Head of caudate nucleus (tissue), 42 donors: ENCODE results near the gene MASP1.

Source experiments
- DNase-seq, 42 donors: peaks; one replicate each; pipeline versions ENCODE4 v3.0.0 to v3.0.0-alpha.2; 2020 to 2021; ENCODE audit warnings: mixed read lengths in 7 of 42
- intact Hi-C: fragments of 100-400 bp; cut with DNase I; formaldehyde crosslinking; loops from one replicate; pipeline ENCODE4 v1.15.0; 2022

Gene MASP1

DNA sequence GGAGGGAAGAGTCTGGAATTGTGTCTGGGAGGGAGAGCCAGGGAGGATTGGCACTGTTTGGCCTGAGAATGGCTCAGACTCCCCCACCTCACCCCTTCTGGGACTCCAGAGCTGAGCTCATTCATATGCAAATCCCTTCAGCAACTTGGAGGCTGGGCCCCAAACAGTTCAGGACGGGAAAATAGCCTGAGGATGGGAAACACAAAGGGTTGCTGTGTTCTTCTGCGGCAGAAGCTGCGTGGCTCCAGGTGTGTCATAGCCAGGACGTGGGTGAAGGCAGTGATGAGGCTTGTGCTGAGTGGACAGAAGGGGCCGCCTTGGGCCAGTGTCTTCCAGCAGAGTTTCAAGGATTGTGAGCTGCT, 16.6 kb downstream of the MASP1 start:
- intact Hi-C loops: no loop called here
- peak in 16 of 42 donors; percentile 15 to 73 (median 34) for DNase-seq

DNA sequence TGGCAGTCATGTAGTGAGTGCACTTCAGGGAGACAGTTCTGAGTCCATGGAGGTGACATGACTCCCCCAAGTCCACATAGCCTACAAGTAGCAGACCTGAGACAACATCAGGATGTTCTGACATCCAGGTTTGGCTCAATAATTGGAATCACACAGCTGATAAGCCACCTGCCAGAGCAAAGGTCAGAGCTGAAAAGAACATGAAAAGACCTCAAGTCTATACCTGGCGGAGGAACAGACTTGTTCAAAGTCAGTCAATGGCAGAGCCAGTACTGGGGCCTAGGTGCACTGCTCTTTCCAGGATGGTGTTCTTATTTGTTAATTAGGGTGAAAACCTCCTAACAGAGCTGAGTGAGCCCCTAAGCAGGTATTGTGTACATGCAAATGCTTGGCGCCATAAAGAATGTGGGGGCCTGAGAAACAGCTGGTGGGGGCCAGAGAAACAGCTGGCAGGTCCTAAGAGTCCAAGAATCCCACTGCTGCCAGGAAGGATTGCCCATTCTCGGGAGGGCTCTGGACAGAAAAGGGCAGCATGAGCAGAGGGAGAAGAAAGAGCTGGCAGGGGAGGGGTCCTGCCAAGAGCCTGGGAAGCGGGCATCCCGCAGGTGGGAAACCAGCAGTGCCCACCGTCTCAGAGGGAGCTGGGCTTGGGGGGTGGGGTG, 17.1 kb downstream of the MASP1 start:
- intact Hi-C loops: no loop called here
- DNase-seq: no peak

DNA sequence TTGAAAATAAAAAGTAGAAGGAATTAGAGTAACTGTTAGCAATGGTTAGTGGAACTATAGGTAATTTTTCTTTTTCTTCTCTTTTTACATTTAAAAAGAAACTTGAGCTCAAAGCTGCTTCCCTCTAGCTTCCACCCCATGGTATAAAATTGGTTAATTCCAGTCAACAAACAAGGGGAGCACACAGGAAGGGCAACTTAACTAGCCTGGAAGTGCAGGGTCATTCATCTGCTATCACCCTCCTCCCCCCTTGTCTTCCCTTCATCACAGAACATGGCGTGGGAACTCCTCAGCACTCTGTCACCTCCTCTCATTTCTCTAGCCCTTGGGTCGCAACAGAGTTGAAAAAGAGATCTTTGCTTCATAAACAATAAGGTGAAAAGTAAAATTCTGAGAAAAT, 20.0 kb downstream of the MASP1 start:
- intact Hi-C loops: no loop called here
- no peak for DNase-seq

DNA sequence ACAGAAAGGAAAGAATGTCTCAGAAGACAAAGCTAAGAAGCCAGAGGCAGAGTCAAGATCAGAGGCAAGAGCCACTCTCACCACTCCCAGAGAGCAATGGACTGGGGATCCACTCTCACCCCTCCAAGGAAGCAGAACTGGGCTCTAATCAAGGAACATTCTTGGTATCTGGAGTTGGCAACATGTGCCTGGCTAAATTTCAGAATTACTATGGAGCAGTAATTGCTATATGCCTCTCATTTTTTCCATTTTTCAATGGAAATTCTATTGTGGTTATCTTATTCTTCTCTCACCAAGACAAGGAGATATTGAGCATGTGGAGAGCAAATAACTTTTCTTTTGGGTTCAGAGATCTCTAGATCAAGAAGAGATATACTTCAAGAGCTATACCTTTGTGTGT, 22.1 kb downstream of the MASP1 start:
- no peak for DNase-seq
- intact Hi-C loops: no loop called here

DNA sequence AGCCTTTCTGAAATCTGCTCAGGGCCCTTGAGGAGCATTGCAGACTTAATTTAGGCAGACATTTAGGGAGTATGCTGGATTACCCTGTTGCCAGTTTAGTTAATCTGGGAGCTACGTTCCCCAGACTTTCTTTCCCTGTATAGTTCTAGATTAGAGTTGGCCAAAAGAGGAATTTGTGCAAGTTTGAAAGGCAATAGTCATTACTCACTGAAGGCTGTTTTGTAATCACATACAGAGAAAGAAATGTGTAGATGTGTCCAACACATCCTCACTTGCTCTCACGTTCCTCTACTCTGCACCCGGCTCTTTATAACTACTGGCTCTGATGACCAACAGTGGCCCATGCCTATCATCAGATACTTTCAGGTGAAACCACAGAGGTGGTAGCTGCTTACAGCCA, 24.2 kb downstream of the MASP1 start:
- intact Hi-C loops: no loop called here

DNA sequence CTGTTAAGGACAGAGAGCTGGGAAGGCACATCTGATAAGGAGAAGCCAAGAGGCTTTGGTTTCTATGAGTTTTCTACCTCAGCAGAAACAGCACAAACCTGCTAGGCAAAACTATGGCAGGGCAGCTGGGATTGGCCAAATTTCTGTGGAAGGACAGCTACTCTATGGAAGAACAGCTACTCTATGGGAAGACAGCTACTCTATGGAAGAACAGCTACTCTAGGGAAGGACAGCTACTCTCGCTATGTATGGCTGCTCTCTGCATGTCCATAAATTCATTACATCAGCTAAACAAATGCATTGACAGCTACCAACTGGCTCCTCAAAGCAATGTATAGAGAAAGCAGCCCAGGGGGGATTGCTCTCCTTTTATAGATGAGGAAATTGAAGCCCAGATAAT, 24.8 kb downstream of the MASP1 start:
- DNase-seq: no peak
- intact Hi-C loops: no loop called here

More for the DNA sequence above, 24.2 kb downstream of the MASP1 start:
- DNase-seq: no peak

DNA sequence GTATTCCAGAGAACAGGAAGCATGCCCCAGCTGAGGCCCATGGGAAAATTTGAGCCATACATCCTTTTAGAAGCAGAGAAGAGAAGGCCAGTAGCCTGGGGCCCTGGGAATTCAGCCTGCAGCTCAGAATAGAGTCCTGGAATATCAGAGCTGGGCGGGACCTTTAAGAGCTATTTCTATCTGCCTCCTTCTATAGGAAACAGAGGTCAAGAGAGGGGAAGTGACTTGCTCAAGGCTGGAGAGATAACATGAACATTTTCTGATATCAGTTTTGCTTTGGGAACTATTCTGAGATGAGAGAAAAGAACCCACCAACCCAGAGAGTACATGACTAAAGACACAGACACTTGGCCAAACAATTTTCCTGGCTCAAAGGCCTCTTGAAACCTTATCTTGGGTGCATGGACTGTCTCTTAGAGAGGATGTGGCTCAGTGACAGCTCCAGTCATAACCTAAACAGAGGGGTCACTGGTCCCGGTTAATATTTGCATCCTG, 26.0 kb downstream of the MASP1 start:
- intact Hi-C loops: no loop called here
- no peak for DNase-seq

DNA sequence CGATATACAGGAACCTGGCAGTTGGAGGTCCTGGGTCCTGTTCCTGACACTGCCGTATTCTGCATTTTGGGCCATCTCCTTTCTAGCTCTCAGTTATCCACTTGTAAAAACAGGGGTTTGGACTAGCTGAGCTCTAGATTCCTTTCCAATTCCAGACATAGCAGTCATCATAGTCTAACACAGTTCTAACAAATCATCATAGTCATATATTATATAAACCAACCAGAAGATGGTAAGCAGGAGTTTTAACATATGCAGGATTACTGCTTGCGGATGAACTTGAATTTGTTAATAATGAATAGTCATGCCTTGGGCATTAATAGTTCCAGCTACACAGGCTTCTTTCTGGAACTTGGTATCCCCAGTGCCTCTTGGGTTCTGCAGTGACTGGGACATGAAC, 26.6 kb downstream of the MASP1 start:
- DNase-seq: no peak
- intact Hi-C loops: no loop called here

DNA sequence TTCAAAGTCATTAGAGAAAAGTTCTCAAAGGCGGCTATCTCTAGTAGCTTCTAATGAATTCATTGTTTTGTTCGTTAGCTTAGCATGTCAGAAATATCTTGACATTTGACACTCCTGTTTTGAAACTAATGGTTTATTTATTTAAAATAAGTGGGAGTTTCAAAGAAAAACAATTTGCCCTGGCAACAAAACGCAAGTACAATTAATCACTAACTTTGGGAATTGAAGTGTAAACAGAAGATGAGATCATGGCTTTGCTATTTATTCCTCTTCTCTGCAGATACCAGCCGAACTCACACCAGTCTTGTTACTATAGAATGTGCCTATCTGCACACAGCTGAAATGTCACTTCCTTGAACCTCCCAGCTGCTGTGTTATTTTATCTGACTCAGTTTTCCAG, 27.5 kb downstream of the MASP1 start:
- intact Hi-C loops: no loop called here
- DNase-seq: no peak

DNA sequence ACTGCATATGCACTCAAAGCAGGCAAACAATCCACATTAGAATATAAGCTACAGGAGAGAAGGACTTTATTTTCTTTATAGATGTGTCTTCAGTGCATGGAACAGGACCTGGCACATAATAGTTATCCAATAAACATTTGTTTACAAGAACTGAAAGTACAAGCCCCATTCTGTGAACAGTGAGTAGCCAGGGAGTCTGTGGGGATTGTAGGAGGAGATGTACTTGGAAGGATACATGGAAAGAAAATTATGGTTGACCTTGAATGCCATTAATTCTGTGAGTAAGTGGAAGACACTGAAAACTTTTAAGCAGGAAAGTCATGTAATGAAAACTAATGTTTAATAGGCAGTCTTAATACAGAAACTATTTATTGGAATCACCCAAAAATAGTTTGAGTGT, 28.3 kb downstream of the MASP1 start:
- DNase-seq: no peak
- intact Hi-C loops: no loop called here

DNA sequence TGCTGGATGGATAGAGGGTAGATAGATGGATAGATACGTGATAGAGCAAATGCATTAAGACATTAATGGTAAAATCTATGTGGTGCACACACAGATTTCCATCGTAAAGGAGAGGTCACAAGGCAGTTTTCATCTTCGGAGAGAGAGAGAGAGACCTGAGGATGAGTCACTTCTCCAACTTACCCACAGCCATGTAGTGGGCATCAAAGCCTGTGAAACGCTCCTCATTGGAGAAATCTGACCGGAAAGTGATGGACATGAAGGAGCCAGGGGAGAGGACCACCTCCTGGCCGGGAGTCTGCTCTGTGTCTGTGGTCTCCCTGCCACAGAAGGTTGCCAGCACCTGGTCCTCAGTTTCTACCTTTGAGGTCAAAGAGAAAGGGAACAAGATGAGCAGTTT, 29.2 kb downstream of the MASP1 start:
- no peak for DNase-seq
- intact Hi-C loops: no loop called here

DNA sequence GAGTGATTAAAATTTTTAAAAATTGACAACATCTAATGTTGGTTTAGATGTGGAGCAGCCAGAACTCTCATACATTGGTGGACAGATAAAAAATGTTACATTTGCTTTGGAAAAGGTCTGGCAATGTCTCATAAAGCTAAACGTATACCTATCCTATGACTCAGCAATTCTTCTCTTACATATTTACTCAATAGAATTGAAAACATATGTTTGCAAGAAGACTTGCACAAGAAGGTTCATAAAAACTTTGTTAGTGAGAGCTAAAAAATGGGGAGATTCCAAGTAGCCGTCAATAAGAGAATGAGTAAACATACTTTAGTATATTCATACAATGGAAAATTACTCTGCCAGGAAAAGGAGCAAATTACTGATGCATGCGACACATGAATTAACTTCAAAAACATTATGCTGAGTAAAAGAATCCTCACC, 30.0 kb downstream of the MASP1 start:
- intact Hi-C loops: no loop called here
- DNase-seq: no peak

DNA sequence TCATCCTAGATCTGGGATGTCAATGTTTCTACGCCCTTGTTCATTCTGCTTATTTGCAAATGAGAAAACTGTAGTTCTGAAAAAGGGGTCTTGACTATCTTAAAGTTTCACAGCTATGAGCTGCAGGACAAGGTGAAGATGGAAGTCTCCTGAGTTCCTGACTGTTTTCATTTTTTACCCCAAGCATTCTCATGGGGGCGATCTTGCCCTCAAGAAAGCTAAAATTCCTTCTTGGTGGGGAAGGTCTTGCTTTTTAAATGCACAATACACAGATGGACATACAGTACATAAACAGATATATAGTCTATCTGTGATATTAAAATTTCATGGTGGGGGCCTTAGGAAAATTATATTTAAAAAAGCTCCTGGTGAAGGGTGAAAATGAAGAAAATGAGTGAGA, 32.4 kb downstream of the MASP1 start:
- DNase-seq: no peak
- intact Hi-C loops: no loop called here

DNA sequence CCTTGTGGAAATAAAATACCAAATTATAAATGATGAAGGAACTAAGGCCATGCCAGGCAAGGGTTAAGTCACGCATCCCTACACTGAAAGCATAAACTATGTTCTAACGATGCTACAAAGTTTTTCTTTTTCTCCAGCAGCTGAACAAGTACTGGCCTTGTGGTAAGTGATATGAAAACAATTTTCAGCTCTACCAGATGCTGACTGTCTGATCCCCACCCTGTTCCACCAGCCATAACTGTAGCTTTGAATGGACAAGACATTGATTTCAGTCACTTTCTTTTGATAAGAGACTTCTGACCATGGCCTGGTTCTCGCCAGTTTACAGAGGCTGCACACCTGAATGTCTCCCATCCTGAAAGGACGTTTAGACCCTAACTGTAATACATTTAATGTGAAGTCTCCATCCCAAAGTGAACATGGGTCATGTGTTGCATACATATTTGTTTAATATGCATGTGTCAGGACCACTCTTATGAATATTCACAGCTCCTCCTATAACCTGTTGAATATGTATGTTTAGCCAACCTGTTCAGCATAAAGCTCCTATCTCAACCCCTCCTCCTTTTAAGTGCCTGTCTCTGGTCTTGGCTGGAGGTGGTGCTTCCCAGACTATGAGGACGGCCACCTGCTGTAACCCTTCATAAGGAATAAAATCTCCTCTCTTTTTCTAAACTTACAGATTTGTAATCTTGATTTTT, 33.4 kb downstream of the MASP1 start:
- DNase-seq: no peak
- intact Hi-C loops: no loop called here

DNA sequence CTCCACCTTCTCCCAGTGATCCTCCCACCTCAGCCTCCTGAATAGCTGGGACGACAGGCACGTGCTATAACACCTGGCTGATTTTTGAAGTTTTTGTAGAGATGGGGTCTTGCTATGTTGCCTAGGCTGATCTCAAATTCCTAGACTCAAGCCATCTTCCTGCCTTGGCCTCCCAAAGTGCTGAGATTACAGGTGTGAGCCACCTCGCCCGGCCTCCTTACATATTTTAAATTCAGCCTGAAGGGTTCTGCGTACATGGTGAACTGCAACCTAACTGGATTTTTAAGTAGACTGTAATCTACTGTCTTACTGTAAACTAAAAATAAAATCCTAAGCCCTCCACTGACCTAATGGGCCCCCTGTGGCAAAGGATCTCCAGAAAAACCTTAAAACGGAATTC, 34.1 kb downstream of the MASP1 start:
- no peak for DNase-seq
- intact Hi-C loops: no loop called here

DNA sequence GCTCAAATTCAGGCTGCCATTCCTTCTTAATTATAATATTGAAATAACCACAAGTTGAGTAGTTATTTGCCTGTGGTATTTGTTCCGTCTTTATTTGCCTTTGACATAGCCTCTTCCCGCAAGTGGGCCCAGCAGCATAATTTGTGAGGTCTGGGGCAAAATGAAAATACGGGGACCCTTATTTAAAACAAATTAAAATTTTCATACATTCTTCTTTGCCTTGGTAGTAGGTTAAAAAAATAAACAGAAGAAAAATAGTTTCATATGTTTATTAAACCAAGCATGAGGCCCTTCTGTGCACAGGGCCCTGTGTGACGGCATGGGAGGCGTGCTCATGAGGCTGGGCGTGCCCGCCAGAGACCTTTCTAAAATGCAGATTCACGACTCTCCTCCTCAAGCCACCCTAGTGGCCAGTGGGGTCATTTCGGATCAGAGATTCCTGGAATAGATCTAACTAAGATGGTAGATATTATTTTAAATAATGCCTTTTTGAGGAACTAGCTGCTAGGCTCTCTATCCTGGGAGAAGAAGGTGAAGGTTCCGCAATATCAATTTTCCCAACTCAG, 35.4 kb downstream of the MASP1 start:
- intact Hi-C loops: no loop called here
- DNase-seq: no peak

DNA sequence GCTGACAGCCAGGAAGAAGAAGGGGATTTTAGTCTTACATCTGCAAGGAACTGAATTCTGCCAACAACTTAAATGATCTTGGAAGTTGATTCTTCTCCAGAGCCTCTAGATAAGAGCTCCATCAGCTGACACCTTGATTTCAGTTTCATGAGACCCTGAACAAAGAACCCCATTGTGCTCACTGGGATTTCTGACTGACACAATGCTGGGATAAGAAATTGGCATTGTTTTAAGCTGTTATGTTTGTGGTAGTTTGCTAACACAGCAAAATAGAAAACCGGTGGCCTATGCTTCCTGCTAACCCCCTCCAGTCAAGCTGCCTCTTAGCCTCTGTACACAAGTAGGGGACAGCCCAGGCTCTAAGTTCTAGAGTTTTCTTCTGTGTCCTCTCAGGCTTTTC, 36.2 kb downstream of the MASP1 start:
- intact Hi-C loops: no loop called here
- DNase-seq: peak in 14 of 42 donors; percentile 10 to 67 (median 28)

DNA sequence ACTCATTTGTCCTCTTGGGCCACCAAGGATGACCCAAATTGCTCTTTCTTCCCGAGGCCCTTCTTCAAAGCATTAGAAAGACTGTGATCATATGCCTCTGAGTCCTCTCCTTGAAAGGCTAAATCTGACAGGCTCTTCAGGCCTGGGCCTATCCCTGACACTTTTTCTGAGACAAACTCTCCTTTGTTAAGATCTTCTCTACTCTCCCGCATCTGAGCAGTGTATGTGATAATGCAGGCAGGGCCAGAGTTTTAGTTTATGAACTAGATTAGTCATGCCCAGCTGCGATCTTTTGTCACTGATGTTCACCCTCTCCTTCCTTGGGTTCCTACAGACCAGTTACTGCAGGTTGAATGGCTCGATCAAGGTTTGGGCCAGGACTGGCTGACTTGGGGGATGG, 39.2 kb downstream of the MASP1 start:
- intact Hi-C loops: no loop called here
- peak in 1 of 42 donors; percentile 16 for DNase-seq

DNA sequence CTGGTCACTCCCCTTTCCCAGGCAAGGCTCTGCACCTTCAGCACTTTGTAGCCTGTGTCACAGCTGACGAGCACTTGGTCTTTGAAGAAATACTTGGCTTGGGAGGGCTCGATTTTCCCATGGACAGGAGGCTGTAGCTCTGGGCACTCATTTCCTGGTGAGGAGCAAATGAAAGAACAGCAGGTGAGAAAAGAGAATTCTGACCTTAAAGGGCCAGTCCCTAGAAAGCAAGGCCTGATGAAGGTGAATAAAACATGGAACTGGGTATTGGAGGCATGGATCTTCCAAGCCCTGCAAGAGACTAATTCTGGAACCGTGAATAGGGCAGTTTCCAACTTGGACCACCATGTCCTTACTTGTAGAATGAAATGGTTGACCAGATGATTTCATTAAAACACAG, 39.9 kb downstream of the MASP1 start:
- DNase-seq: no peak
- intact Hi-C loops: no loop called here

DNA sequence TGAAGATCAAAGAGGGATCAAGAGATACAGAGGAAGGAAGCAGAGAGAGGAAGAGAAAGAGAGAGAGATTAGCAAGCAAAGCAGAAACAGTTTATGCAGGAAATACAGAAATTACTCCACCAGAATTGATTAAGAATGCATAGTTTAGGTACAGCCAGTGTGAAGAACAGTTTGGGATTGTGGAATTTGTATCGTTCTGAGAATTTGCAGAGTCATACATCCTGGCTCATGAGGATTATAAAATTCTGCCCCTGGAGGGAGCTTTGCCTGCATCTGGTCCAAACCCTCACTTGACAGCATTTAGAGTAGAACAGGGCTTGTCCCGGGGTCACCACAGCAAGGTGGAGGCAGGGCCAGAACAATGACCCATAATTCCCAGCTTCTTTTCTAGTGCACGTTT, 44.1 kb downstream of the MASP1 start:
- DNase-seq: no peak
- intact Hi-C loops: no loop called here
